Ishikawa (cell line): ENCODE results near the gene ZBTB18.

Experiments
- CEBPB ChIP-seq: IDR thresholded peaks from 2 replicates; pipeline ENCODE4 v1.6.1; 2012
- CREB1 ChIP-seq: IDR thresholded peaks from 2 replicates; pipeline ENCODE4 v1.6.1; 2012; ENCODE audit warnings: low read depth
- EGR1 ChIP-seq: IDR thresholded peaks from 2 replicates; pipeline ENCODE4 v1.6.1; 2012
- EP300 ChIP-seq: IDR thresholded peaks from 2 replicates; pipeline ENCODE4 v1.6.1; 2012; ENCODE audit warnings: borderline replicate concordance
- FOXM1 ChIP-seq: IDR thresholded peaks from 2 replicates; pipeline ENCODE4 v1.6.1; 2012; ENCODE audit warnings: low read depth, borderline replicate concordance
- MAX ChIP-seq: IDR thresholded peaks from 2 replicates; pipeline ENCODE4 v1.6.1; 2012
- NFIC ChIP-seq: IDR thresholded peaks from 2 replicates; pipeline ENCODE4 v1.6.1; 2012
- RAD21 ChIP-seq: IDR thresholded peaks from 2 replicates; pipeline ENCODE4 v1.6.1; 2012; ENCODE audit warnings: low read depth
- REST ChIP-seq: IDR thresholded peaks from 2 replicates; pipeline ENCODE4 v1.6.1; 2012; ENCODE audit warnings: low read depth, mild to moderate bottlenecking
- TAF1 ChIP-seq: IDR thresholded peaks from 2 replicates; pipeline ENCODE4 v1.6.1; 2012; ENCODE audit warnings: low read depth, mild to moderate bottlenecking
- TCF12 ChIP-seq: IDR thresholded peaks from 2 replicates; pipeline ENCODE4 v1.6.1; 2012; ENCODE audit warnings: low read depth
- TEAD4 ChIP-seq: IDR thresholded peaks from 2 replicates; pipeline ENCODE4 v1.6.1; 2012
- USF1 ChIP-seq: IDR thresholded peaks from 2 replicates; pipeline ENCODE4 v1.6.1; 2012
- YY1 ChIP-seq: IDR thresholded peaks from 2 replicates; pipeline ENCODE4 v1.6.1; 2012; ENCODE audit warnings: low read depth
- ZBTB7A ChIP-seq: IDR thresholded peaks from 2 replicates; pipeline ENCODE4 v1.6.1; 2012; ENCODE audit warnings: low read depth

ZBTB18 gene

GRCh38 chr1:244041466-244042120, 9.5 kb upstream of the ZBTB18 start:
- TF ChIP-seq FOXM1 (no peak), TAF1 (no peak), YY1 (no peak), RAD21 (no peak), TEAD4 (no peak), REST (no peak), USF1 (no peak), CREB1 (no peak), EP300 (no peak), EGR1 (no peak), TCF12 (no peak), NFIC (no peak), CEBPB (no peak), ZBTB7A (no peak), MAX (no peak)

- TF ChIP-seq NFIC (no peak), REST (no peak), EGR1 (no peak), USF1 (no peak), CREB1 (no peak), TAF1 (no peak)
Measured at GRCh38 chr1:244042293-244042692, 8.8 kb upstream of the ZBTB18 start.

GRCh38 chr1:244044423-244044822, 6.7 kb upstream of the ZBTB18 start:
- TF ChIP-seq ZBTB7A (no peak), MAX (no peak), REST (no peak), CEBPB (no peak), TAF1 (no peak), EP300 (no peak), CREB1 (no peak), YY1 (no peak), NFIC (no peak), FOXM1 (no peak), RAD21 (no peak), USF1 (no peak), TCF12 (no peak)

- TF ChIP-seq RAD21 (no peak), TAF1 (no peak), EP300 (no peak)
Measured at GRCh38 chr1:244046907-244047611, 4.0 kb upstream of the ZBTB18 start.
